ENCODE measurements around the gene SIGMAR1.
A peak's percentile ranks its signal among the peaks of the same experiment; 100 is the strongest.

Gene SIGMAR1

DNA sequence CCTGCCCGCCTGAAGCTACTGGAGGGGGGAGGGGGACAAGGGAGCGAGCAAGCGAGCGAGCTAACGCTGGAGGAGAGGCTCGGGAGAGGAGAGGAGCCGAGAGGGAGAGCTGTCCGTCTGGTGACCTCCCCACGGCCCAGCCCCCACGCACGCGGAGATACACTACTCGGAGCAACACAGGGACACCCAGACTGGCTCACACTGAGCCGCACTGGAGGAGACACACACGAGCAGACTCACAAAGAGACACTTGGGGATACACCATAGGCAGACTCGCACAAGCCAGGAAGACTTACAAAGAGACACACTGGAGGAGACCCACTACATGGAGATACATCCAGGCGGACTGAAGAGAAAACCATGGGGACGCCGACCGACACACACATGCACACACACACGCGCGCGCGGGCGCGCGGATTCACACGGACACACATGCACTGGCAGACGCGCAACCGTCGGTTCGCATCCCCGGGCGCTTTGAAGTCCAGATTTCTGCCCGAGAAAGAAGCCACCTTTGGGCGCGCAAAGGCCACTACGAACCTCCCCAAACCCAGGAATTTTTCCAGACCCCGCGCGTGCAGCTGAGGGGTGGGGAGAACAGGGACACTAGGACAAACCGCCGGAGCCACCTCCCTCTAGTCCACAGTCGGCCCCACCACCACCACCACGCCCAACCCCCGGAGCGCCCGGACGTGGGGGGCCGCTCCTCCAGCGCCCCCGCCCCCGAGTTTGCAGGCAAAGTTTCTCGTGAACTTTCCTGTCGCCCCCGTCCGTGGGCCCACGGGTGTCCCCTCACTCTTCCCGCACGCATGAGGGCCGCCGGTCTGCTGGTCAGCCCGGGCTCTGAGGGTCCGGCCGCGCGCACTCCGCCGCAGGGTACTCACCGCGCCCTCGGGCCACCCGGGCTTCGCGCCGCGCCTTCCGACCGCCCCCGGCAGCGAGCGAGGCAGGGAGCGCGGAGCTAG lies 48.6 kb downstream of the SIGMAR1 start:
- H3K4me1 Mint-ChIP-seq (ENCODE audit: low read depth): peaks cover 33% of the 10 kb centered on the region
- peak overlapping the region; percentile 28 for H3K27ac Mint-ChIP-seq
- peak overlapping the region; percentile 64 for H3K4me3 Mint-ChIP-seq
- H3K36me3 Mint-ChIP-seq: no peaks in the 10 kb centered on the region
- peaks cover 48% of the 10 kb centered on the region for H3K27me3 Mint-ChIP-seq
- no peaks in the 10 kb centered on the region for H3K9me3 Mint-ChIP-seq (ENCODE audit: low read depth)

DNA sequence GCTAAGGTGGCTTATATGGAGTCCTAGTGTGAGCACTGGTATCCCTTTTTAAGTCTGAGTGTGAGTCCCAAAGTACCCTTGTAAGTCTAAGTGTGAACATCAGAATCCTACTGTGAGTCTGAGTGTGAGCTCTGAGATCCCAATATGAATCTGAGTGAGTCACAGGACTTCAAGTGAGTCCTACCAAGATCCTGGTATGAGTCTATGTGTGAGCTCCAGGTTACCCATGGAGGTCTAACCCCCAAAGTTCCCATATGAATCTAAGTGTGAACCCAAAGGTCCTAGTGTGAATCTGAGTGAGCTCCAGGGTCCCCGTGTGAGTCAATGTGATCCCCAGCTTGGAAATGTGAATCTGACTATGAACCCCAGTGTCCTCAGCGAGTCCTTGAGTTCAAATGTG lies 50.3 kb downstream of the SIGMAR1 start:
- Mint-ChIP-seq H3K36me3 (no peaks in the 10 kb centered on the region), H3K27ac (no peak overlapping the region), H3K9me3 (ENCODE audit: low read depth) (no peaks in the 10 kb centered on the region), H3K27me3 (peaks cover 43% of the 10 kb centered on the region), H3K4me1 (ENCODE audit: low read depth) (peaks cover 24% of the 10 kb centered on the region), H3K4me3 (no peak overlapping the region)

DNA sequence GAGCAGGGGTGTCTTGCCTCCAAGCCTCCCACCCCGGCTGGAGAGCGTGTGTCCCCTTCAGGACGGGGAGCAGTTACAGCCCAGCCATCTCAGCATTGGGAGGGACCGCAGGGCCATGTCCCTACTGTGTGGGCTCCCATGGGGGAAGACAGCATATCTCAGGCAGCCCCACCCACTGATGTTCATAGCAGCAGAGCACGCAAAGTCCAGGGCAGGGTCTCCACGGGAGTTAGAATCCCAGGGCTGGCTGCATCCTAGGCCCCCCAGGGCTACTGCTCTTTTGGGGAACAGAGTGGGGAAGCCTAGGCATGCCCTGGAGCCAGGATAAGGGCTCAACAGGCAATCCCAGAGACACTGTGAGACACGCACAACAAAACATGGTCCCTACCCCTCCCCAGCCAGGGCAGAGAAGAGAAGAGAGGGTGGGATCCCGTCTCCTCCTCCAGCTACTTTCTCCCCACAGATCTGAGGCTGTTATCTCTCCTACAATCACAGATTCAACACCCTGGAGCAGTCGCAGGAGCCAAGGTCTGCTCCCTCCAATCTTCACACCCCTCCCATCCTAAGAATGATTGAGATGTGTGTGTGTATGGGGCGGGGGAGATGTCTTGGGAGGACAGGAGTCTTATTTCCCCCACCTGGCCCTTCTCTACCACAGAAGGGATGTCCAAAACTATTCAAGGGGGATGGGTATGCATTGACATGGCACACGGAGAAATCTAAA lies 51.5 kb downstream of the SIGMAR1 start:
- H3K9me3 Mint-ChIP-seq (ENCODE audit: low read depth): no peaks in the 10 kb centered on the region
- peaks cover 19% of the 10 kb centered on the region for H3K4me1 Mint-ChIP-seq (ENCODE audit: low read depth)
- no peaks in the 10 kb centered on the region for H3K36me3 Mint-ChIP-seq
- H3K4me3 Mint-ChIP-seq: no peak overlapping the region
- no peak overlapping the region for H3K27ac Mint-ChIP-seq
- peaks cover 44% of the 10 kb centered on the region for H3K27me3 Mint-ChIP-seq

DNA sequence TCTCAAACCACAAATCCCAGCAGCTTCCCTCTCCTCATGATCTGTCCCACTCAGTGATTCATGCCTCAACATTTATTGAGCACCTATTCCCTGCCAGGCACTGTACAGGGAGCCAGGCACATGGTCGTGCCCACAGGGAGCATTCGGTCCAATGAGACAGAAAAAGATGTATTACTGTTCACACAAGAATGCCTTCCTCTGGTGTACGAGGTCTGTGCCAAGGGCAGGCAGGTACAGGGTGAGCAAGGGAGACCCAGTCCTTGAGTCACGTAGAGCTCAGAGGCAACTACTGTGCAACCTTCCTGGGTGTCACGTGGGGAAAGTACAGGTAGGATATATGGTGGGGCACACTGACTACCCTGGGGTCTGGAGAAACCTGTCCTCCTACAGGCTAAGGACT lies 52.6 kb downstream of the SIGMAR1 start:
- Mint-ChIP-seq H3K36me3 (no peaks in the 10 kb centered on the region), H3K27ac (no peak overlapping the region), H3K4me1 (ENCODE audit: low read depth) (peaks cover 10% of the 10 kb centered on the region), H3K4me3 (no peak overlapping the region), H3K27me3 (peaks cover 50% of the 10 kb centered on the region), H3K9me3 (ENCODE audit: low read depth) (no peaks in the 10 kb centered on the region)

Data from activated naive CD8-positive, alpha-beta T cell (primary cell).